Upper lobe of left lung (tissue), 4 donors: Measurements from ENCODE around the gene EPHA4.

Experiments
- EP300 ChIP-seq, 4 donors: sonication (generic); formaldehyde crosslinking; IDR thresholded peaks; one replicate each; pipeline ENCODE4 v1.5.1; 2017; ENCODE audit warnings: antibody characterized with exemption in 4 of 4, control low read depth in 2 of 4
- POLR2A ChIP-seq, 4 donors: fragments of 450-650 bp; IDR thresholded peaks; one replicate each; pipeline ENCODE4 v1.5.1; 2016 to 2017; ENCODE audit warnings: antibody characterized with exemption in 4 of 4, mild to moderate bottlenecking in 2 of 4
- POLR2AphosphoS5 ChIP-seq, 2 donors: sonication (generic); formaldehyde crosslinking; IDR thresholded peaks; one replicate each; pipeline ENCODE4 v1.5.1; 2017; ENCODE audit warnings: antibody characterized with exemption in 2 of 2
- TF ChIP-seq, protein P1 (sequence below), 6 experiments: fragments of 450-650 bp in 4 of 6; fragments of 200-600 bp in 2 of 6; sonication (generic) in 2 of 6; IDR thresholded peaks; one replicate each; pipeline ENCODE4 v1.5.1; 2016 to 2019; ENCODE audit warnings: antibody characterized with exemption in 6 of 6

DNA sequence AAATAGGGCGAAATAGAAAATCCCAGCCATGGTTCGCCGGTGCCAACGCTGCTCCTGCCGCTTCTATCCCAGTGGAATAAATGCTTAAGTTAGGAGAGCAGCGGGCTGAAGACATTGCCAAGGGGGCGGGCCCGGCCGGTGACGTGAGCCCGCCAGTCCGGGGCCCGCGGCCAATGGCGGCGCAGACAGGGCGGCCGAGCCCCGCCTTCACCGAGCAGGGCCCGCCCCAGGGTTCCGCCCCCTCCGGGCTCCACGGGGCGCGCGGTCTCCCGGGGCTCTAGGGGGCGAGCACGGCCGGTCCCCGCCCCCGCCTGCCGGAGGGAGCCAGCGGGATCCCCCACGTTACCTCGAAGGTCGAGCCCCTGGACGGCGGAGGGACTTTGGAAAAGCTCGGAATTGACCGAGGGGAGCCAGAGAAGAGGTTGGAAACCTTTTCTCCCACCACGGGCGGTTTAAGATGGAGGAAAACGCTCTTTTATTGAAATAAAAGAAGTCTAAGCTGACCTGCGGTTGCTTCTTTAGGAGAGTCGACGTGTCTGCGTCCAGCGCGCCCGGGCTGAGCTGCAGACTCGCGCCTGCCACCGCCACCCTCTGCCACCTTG is at the start of gene EPHA4:
- TF ChIP-seq POLR2A (IDR thresholded peaks at IDR 0.05): peak in 2 of 4 donors; percentile 59 to 78
- TF ChIP-seq, protein P1, sequence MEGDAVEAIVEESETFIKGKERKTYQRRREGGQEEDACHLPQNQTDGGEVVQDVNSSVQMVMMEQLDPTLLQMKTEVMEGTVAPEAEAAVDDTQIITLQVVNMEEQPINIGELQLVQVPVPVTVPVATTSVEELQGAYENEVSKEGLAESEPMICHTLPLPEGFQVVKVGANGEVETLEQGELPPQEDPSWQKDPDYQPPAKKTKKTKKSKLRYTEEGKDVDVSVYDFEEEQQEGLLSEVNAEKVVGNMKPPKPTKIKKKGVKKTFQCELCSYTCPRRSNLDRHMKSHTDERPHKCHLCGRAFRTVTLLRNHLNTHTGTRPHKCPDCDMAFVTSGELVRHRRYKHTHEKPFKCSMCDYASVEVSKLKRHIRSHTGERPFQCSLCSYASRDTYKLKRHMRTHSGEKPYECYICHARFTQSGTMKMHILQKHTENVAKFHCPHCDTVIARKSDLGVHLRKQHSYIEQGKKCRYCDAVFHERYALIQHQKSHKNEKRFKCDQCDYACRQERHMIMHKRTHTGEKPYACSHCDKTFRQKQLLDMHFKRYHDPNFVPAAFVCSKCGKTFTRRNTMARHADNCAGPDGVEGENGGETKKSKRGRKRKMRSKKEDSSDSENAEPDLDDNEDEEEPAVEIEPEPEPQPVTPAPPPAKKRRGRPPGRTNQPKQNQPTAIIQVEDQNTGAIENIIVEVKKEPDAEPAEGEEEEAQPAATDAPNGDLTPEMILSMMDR (IDR thresholded peaks at IDR 0.05): peak in 3 of 6 experiments; percentile 13 to 34 (median 32)
- TF ChIP-seq POLR2AphosphoS5 (IDR thresholded peaks at IDR 0.05): peak; percentile 6 to 88
- no peak for TF ChIP-seq EP300 (IDR thresholded peaks at IDR 0.05)
